Measurements from ENCODE around the gene PMPCA. TPM values are rescaled to one million over a fixed set of nuclear protein-coding genes. Genes with fewer than 3 reads are reported as not detected.

PMPCA gene
- polyA plus RNA-seq, 1 donor (not counting 4 experiments of a cell fraction or from before 2014, with no cell fraction given) = 85.9 TPM

GRCh38 chr9:136392538-136393449 is 17.7 kb upstream of the PMPCA start:
- Histone ChIP-seq H2AFZ (ENCODE audit: control insufficient read depth, low read length) (no peak overlapping the region), H3K4me3 (ENCODE audit: control insufficient read depth in 2 of 3, extremely low read depth in 1 of 3, insufficient read depth in 2 of 3, low read depth in 1 of 3, low read length in 3 of 3) (no peak overlapping the region), H3K4me2 (ENCODE audit: control insufficient read depth, extremely low read depth, insufficient read depth, low read depth, low read length) (no peak overlapping the region), H3K27ac (ENCODE audit: control insufficient read depth, insufficient read depth, low read length) (no peak overlapping the region), H3K4me1 (ENCODE audit: control insufficient read depth, extremely low read depth, insufficient read depth, low read length) (no peaks in the 10 kb centered on the region), H3K36me3 (ENCODE audit: control insufficient read depth in 2 of 2, extremely low read depth in 1 of 2, insufficient read depth in 2 of 2, low read length in 2 of 2) (peaks cover 50 to 68% of the 10 kb centered on the region in 2 experiments), H3K27me3 (ENCODE audit: control insufficient read depth, extremely low read depth, insufficient read depth, low read length) (no peaks in the 10 kb centered on the region), H4K20me1 (ENCODE audit: control insufficient read depth, extremely low read depth, insufficient read depth, low read length) (no peaks in the 10 kb centered on the region), H3K9ac (ENCODE audit: control insufficient read depth, extremely low read depth, insufficient read depth, low read length) (no peak overlapping the region), H3K79me2 (ENCODE audit: control insufficient read depth, insufficient read depth, low read length) (peaks cover 15% of the 10 kb centered on the region), H3K9me1 (ENCODE audit: control insufficient read depth, extremely low read depth, insufficient read depth, low read length) (no peaks in the 10 kb centered on the region), H3K9me3 (ENCODE audit: control insufficient read depth, low read depth, low read length) (no peaks in the 10 kb centered on the region)
- TF ChIP-seq EZH2 (IDR thresholded peaks at IDR 0.05; ENCODE audit: low read length) (no peak), CTCF (optimal IDR thresholded peaks at IDR 0.05 in 1 of 3, IDR thresholded peaks at IDR 0.05 in 1 of 3, conservative IDR thresholded peaks at IDR 0.05 in 1 of 3; ENCODE audit: extremely low read depth in 1 of 3, insufficient read depth in 2 of 3, low read length in 3 of 3) (no peak)
- FAIRE-seq (no peak), DNase-seq (ENCODE audit: low read depth, low spot score) (no peak)
- dilution Hi-C loops (cut with MboI; ENCODE audit: extremely low pct_ligation_motif_present, low sequenced_read_pairs) = no loop called here

- no peak for DNase-seq (ENCODE audit: low read depth, low spot score)
- H3K27me3 ChIP-seq (ENCODE audit: control insufficient read depth, extremely low read depth, insufficient read depth, low read length) = no peaks in the 10 kb centered on the region
- no peak for FAIRE-seq
- TF ChIP-seq EZH2 (IDR thresholded peaks at IDR 0.05; ENCODE audit: low read length) (no peak), CTCF (optimal IDR thresholded peaks at IDR 0.05 in 1 of 3, IDR thresholded peaks at IDR 0.05 in 1 of 3, conservative IDR thresholded peaks at IDR 0.05 in 1 of 3; ENCODE audit: extremely low read depth in 1 of 3, insufficient read depth in 2 of 3, low read length in 3 of 3) (no peak)
- peaks cover under 1% of the 10 kb centered on the region for H4K20me1 ChIP-seq (ENCODE audit: control insufficient read depth, extremely low read depth, insufficient read depth, low read length)
- dilution Hi-C loops (cut with MboI; ENCODE audit: extremely low pct_ligation_motif_present, low sequenced_read_pairs) = no loop called here
- H3K4me1 ChIP-seq (ENCODE audit: control insufficient read depth, extremely low read depth, insufficient read depth, low read length) = peaks cover 3% of the 10 kb centered on the region
- H3K9me3 ChIP-seq (ENCODE audit: control insufficient read depth, low read depth, low read length) = no peaks in the 10 kb centered on the region
- H2AFZ ChIP-seq (ENCODE audit: control insufficient read depth, low read length) = no peak overlapping the region
- no peak overlapping the region for H3K9ac ChIP-seq (ENCODE audit: control insufficient read depth, extremely low read depth, insufficient read depth, low read length)
- H3K9me1 ChIP-seq (ENCODE audit: control insufficient read depth, extremely low read depth, insufficient read depth, low read length) = peaks cover under 1% of the 10 kb centered on the region
- H3K79me2 ChIP-seq (ENCODE audit: control insufficient read depth, insufficient read depth, low read length) = peaks cover 22% of the 10 kb centered on the region
- H3K36me3 ChIP-seq (ENCODE audit: control insufficient read depth in 2 of 2, extremely low read depth in 1 of 2, insufficient read depth in 2 of 2, low read length in 2 of 2) = peaks cover 57 to 63% of the 10 kb centered on the region in 2 experiments
- H3K27ac ChIP-seq (ENCODE audit: control insufficient read depth, insufficient read depth, low read length) = no peak overlapping the region
- no peak overlapping the region for H3K4me2 ChIP-seq (ENCODE audit: control insufficient read depth, extremely low read depth, insufficient read depth, low read depth, low read length)
- no peak overlapping the region for H3K4me3 ChIP-seq (ENCODE audit: control insufficient read depth in 2 of 3, extremely low read depth in 1 of 3, insufficient read depth in 2 of 3, low read depth in 1 of 3, low read length in 3 of 3)
Observed at GRCh38 chr9:136393531-136393930, 16.9 kb upstream of the PMPCA start.

Measured in keratinocyte (primary cell).